ENCODE data around the gene CEP162.

DNA sequence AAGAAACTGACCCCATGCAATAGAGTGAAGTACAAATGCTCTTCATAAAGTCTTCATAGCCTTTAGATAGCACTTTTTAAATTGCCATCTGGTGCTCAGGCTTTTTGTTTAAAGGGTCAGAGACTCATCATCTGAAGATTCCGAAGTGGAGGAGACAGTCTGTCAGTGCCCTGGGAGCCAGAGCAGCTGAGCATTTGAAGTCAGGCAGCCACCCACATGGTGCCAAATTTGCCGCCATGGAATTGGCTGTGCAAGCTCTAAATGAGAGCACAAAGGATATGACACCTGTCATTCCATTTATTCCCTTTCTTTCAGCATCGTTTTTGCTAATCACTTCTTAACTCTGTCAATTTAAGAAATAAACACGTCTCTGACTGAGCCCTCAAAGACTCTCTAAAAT lies 32.8 kb upstream of the CEP162 start:
- TF ChIP-seq, protein P1, sequence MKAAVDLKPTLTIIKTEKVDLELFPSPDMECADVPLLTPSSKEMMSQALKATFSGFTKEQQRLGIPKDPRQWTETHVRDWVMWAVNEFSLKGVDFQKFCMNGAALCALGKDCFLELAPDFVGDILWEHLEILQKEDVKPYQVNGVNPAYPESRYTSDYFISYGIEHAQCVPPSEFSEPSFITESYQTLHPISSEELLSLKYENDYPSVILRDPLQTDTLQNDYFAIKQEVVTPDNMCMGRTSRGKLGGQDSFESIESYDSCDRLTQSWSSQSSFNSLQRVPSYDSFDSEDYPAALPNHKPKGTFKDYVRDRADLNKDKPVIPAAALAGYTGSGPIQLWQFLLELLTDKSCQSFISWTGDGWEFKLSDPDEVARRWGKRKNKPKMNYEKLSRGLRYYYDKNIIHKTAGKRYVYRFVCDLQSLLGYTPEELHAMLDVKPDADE (IDR thresholded peaks at IDR 0.05) = no peak
- TF ChIP-seq, protein P2, sequence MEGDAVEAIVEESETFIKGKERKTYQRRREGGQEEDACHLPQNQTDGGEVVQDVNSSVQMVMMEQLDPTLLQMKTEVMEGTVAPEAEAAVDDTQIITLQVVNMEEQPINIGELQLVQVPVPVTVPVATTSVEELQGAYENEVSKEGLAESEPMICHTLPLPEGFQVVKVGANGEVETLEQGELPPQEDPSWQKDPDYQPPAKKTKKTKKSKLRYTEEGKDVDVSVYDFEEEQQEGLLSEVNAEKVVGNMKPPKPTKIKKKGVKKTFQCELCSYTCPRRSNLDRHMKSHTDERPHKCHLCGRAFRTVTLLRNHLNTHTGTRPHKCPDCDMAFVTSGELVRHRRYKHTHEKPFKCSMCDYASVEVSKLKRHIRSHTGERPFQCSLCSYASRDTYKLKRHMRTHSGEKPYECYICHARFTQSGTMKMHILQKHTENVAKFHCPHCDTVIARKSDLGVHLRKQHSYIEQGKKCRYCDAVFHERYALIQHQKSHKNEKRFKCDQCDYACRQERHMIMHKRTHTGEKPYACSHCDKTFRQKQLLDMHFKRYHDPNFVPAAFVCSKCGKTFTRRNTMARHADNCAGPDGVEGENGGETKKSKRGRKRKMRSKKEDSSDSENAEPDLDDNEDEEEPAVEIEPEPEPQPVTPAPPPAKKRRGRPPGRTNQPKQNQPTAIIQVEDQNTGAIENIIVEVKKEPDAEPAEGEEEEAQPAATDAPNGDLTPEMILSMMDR (conservative IDR thresholded peaks at IDR 0.05; ENCODE audit: low read depth in 2 of 2) = no peak
- TF ChIP-seq POLR2AphosphoS5 (IDR thresholded peaks at IDR 0.05; ENCODE audit: low read depth) (no peak), EZH2 (IDR thresholded peaks at IDR 0.05; ENCODE audit: low read depth, unreplicated experiment) (no peak), EZH2phosphoT487 (IDR thresholded peaks at IDR 0.05; ENCODE audit: unreplicated experiment) (no peak), STAT1 (IDR thresholded peaks at IDR 0.05; ENCODE audit: unreplicated experiment) (no peak), ZNF331 (CRISPR knock-in tag; IDR thresholded peaks at IDR 0.05; ENCODE audit: low read depth) (no peak), NANOG (IDR thresholded peaks at IDR 0.05; ENCODE audit: borderline replicate concordance) (no peak)
- TF ChIP-seq, protein P3, sequence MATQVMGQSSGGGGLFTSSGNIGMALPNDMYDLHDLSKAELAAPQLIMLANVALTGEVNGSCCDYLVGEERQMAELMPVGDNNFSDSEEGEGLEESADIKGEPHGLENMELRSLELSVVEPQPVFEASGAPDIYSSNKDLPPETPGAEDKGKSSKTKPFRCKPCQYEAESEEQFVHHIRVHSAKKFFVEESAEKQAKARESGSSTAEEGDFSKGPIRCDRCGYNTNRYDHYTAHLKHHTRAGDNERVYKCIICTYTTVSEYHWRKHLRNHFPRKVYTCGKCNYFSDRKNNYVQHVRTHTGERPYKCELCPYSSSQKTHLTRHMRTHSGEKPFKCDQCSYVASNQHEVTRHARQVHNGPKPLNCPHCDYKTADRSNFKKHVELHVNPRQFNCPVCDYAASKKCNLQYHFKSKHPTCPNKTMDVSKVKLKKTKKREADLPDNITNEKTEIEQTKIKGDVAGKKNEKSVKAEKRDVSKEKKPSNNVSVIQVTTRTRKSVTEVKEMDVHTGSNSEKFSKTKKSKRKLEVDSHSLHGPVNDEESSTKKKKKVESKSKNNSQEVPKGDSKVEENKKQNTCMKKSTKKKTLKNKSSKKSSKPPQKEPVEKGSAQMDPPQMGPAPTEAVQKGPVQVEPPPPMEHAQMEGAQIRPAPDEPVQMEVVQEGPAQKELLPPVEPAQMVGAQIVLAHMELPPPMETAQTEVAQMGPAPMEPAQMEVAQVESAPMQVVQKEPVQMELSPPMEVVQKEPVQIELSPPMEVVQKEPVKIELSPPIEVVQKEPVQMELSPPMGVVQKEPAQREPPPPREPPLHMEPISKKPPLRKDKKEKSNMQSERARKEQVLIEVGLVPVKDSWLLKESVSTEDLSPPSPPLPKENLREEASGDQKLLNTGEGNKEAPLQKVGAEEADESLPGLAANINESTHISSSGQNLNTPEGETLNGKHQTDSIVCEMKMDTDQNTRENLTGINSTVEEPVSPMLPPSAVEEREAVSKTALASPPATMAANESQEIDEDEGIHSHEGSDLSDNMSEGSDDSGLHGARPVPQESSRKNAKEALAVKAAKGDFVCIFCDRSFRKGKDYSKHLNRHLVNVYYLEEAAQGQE (IDR thresholded peaks at IDR 0.05; ENCODE audit: unreplicated experiment) = no peak
